GM18526 (cell line): ENCODE measurements around the gene SOCS2.

Source experiments
- POLR2A ChIP-seq: IDR thresholded peaks from 3 replicates; pipeline ENCODE4 v1.6.1; 2011; ENCODE audit not compliant: insufficient read length; ENCODE audit errors: extremely low read depth

Gene SOCS2

DNA sequence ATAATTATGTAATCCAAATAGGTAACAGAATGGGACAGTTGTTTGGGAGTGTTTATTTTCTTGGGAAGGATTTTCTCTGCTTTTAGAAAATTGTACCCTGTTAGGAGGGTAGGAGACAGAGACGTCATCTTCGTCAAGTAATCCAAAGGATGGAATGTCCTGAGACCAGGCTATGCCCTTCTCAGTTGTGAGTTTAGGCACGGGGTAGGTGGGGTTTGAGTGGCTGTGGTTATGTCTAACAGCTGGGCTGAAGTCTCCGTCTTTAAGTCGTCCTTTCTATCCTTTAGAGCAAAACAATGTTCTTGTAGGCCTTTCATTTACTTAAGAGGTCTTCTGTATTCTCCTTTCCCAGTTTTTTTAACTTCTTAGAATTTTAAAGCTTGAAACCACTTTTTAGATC lies 5.7 kb downstream of the SOCS2 start:
- no peak for TF ChIP-seq POLR2A

- no peak for TF ChIP-seq POLR2A
Observed at GRCh38 chr12:93580682-93581081, 8.2 kb downstream of the SOCS2 start.

GRCh38 chr12:93581370-93581769 lies 8.9 kb downstream of the SOCS2 start:
- TF ChIP-seq POLR2A: no peak

DNA sequence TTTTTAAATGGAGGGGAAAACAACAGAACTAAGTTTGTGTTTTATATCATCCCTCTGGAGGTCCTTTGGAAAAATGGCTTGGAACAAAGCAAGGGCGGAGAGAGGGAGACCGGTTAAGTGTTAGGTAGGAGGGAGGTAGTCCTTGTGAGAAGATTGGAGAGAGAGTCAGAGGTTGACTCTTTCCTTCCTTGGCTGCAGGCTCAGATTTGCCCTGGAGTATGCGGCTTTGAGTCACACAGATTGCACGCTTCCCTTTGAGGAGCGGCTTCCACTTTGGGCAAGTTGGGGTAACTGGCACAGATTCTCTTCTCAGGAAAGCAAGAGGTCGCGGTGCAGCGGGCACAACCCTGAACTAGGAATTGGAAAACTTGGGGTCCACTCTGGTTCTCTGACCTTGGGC lies 9.9 kb downstream of the SOCS2 start:
- no peak for TF ChIP-seq POLR2A

GRCh38 chr12:93583627-93584392 lies 11.3 kb downstream of the SOCS2 start:
- TF ChIP-seq POLR2A: no peak

DNA sequence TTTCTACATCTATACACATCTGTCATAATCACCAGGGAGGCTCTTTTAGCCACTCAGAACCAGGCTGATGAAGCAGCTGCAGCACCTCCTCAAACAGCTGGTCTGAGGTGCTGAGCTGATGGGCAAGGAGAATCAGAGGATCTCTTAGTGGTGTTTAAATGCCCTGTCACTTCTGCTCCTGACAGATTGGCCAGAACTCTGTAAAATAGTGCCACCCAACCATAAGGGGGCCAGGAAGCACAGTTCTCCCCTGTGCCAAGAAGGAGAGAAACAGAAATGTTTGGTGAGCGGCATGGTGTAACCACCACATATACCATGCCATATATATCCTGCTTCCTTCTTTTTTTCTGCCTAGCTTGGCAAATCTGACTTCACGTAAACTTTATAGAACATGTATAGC lies 12.8 kb downstream of the SOCS2 start:
- TF ChIP-seq POLR2A: no peak

- no peak for TF ChIP-seq POLR2A
Observed at GRCh38 chr12:93587611-93588010, 15.1 kb downstream of the SOCS2 start.

- TF ChIP-seq POLR2A: no peak
Observed at GRCh38 chr12:93589081-93589480, 16.6 kb downstream of the SOCS2 start.

DNA sequence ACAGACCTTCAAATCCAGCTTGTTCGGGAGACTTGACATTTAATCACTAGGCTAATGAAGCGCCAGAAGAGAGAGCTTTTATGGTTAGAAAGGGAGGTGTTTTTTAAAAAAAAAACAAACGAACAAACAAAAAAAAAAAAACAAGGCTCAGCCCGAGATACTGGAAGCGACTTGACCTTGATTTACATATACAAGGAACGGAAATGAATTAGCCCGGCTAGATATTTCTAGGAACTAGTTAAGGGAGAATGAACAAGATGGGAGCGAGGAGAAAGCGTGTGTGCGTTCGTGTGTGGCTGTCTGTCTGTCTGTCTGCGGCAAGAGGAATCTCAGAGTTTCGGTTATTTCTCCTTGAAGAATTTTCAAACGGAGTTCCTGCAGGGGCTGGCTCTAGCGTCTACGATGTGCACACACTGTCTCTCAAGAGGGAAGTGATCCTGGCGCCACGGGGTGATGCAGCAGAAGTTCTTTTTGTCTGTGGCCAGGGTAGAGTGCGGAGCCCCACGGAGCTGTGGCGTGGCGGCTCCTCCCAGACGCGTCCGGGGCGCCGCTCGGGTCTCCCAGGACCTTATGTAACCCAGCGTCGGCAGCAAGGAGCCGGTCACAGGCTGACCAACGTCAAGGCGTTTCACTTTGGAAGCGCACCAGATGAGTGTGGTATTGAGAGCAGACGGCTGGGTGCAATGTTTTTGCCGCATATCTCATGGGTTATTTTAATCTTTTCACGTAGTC lies 18.8 kb downstream of the SOCS2 start:
- no peak for TF ChIP-seq POLR2A

DNA sequence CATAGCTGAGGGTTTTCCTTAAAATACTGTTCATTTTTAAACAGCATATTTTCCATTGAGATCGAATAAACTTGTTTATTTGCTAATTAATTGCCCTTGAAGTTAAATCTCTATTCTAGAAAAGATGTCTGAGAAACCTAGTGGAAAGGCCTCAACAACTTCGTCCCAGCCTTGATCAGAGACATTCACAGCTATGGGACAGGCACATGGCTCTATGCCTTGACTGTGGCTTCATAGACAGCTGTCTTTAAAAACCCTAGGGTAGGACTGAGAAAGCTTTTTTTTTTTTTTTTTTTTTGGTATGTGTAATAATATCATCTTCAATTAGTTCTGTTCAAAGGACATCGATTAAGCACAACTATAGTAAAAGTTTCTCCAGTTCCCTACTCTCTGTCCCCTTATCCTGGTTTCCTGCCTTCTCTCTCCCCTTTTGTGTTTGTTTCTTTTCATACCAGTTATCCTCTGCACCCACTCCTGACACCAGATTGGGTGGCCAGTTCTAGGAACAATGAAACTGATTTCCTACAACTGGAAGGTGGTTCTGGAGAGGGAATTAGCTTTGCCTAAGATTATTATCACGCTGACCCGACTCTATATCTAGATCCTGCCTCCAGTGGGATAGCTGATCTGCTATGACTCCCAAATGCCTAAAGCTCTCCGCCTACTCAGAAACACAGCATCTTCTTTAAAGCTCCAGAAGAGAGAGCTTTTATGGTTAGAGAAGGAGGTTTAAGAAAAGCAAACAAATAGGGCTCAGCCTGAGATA lies 20.3 kb downstream of the SOCS2 start:
- TF ChIP-seq POLR2A: no peak

DNA sequence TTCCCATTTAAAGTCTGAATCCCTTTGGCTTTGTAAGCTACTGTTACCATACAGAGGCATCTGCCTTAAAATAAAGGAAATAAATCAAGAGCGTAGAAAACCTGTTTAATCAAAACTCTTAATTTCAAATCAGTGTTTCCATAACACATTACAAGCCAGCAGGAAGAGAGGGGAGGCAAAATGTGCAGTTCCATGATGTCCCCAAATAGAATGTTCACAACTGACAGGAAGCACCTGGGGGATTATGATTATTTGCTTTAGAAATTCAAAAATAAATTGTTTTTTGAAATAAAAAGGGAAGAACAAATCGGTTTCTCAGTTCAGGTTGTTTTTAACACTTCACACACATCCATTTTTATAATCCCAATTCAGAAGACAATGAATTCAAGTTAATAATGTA lies 21.4 kb downstream of the SOCS2 start:
- no peak for TF ChIP-seq POLR2A

- TF ChIP-seq POLR2A: no peak
Observed at GRCh38 chr12:93594766-93595311, 22.4 kb downstream of the SOCS2 start.

GRCh38 chr12:93595351-93595750 lies 22.9 kb downstream of the SOCS2 start:
- no peak for TF ChIP-seq POLR2A

DNA sequence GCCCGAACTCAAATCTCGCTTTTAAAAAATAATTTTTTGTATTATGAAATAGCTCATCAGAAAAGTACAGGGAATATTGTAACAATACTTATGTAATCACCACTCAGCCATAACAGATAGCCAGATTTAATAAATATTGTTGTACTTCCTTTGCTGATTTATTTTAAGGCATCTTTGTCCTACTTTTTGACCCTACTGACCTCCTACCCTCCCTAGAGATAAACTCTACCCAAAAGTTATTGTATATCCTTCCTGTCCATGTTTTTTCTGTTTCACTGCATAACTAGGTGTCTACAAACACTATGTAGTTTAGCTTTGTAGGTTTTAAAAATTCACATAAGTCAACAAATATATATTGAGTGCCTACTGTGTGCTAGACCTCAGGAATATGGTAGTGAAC lies 25.1 kb downstream of the SOCS2 start:
- no peak for TF ChIP-seq POLR2A

GRCh38 chr12:93599192-93599591 lies 26.7 kb downstream of the SOCS2 start:
- no peak for TF ChIP-seq POLR2A

GRCh38 chr12:93601591-93601990 lies 29.1 kb downstream of the SOCS2 start:
- no peak for TF ChIP-seq POLR2A
